Caco-2 (cell line): ENCODE data around the gene DYNC2LI1. TPM values are rescaled to one million over a fixed set of nuclear protein-coding genes. Genes with fewer than 3 reads are reported as not detected.

ENCODE experiments used
- BruUV-seq: library from RNA; stranded (reverse); fragments of 400-500 nt; replicated peaks from 2 replicates; lab custom pipeline; 2021; lab: Mats Ljungman, UMichigan
- CTCF ChIA-PET: fragments of 300-600 bp; sonication (Branson Sonifier 250); formaldehyde crosslinking; loops from one replicate; lab custom pipeline; 2022; ENCODE audit warnings: antibody characterized with exemption; lab: Charles Lee
- POLR2A ChIA-PET: fragments of 300-600 bp; sonication (Branson Sonifier 250); formaldehyde crosslinking; loops from one replicate; lab custom pipeline; 2022; ENCODE audit warnings: antibody characterized with exemption; lab: Charles Lee
- DNase-seq, 2 experiments: peaks; one replicate each; pipeline versions ENCODE4 v3.0.0 to v3.0.0-alpha.2; 2020 to 2022
- H3K27me3 ChIP-seq: replicated peaks from 2 replicates; pipeline ENCODE4 v1.6.0; 2011; ENCODE audit warnings: low read length; ENCODE audit not compliant: control insufficient read depth, insufficient read depth
- H3K36me3 ChIP-seq: 2 replicates; pipeline ENCODE4 v1.5.1; 2011; ENCODE audit warnings: low read length; ENCODE audit not compliant: control insufficient read depth, insufficient read depth
- H3K4me1 ChIP-seq: fragments of 250-450 bp; sonication (Bioruptor Pico); 2 replicates; pipeline ENCODE4 v1.5.1; 2020; ENCODE audit warnings: mild to moderate bottlenecking
- H3K4me3 ChIP-seq: 2 replicates; pipeline ENCODE4 v1.5.1; 2011; ENCODE audit warnings: low read depth, mild to moderate bottlenecking, control low read depth, low read length
- H3K9me3 ChIP-seq: fragments of 250-450 bp; sonication (Bioruptor Pico); 2 replicates; pipeline ENCODE4 v1.5.1; 2020; ENCODE audit warnings: mild to moderate bottlenecking, moderate library complexity
- H3K27ac Mint-ChIP-seq: one replicate; pipeline ENCODE4 v1.8.0; 2022; ENCODE audit warnings: mixed read lengths; ENCODE audit not compliant: unreplicated experiment
- H3K27me3 Mint-ChIP-seq: one replicate; pipeline ENCODE4 v1.8.0; 2022; ENCODE audit warnings: mixed read lengths; ENCODE audit not compliant: insufficient read depth, unreplicated experiment
- H3K36me3 Mint-ChIP-seq: one replicate; pipeline ENCODE4 v1.8.0; 2022; ENCODE audit warnings: mild to moderate bottlenecking, mixed read lengths; ENCODE audit not compliant: insufficient read depth, unreplicated experiment
- H3K4me1 Mint-ChIP-seq: one replicate; pipeline ENCODE4 v1.8.0; 2022; ENCODE audit warnings: low read depth, mixed read lengths; ENCODE audit not compliant: unreplicated experiment
- H3K4me3 Mint-ChIP-seq: one replicate; pipeline ENCODE4 v1.8.0; 2022; ENCODE audit warnings: mild to moderate bottlenecking, moderate library complexity, mixed read lengths; ENCODE audit not compliant: unreplicated experiment
- H3K9me3 Mint-ChIP-seq: one replicate; pipeline ENCODE4 v1.8.0; 2022; ENCODE audit warnings: mixed read lengths; ENCODE audit not compliant: unreplicated experiment
- intact Hi-C: fragments of 100-400 bp; cut with micrococcal nuclease; formaldehyde crosslinking; loops from one replicate; pipeline ENCODE4 v1.10.0; 2022; ENCODE audit not compliant: unreplicated experiment
- total RNA-seq: library from RNA; stranded (reverse); gene quantifications from 2 replicates; pipeline ENCODE4 v1.2.3, GENCODE V29; 2022
- TF ChIP-seq, protein P1 (sequence below), 2 experiments: fragments of 200-600 bp in 1 of 2; IDR thresholded peaks; 1 replicate in 1 of 2; 2 replicates in 1 of 2; pipeline versions ENCODE4 v1.5.1 to v1.8.0; 2011 to 2022; ENCODE audit warnings: antibody characterized with exemption in 1 of 2, control low read depth in 1 of 2, inconsistent platforms in 1 of 2, low read depth in 1 of 2, low read length in 1 of 2, mild to moderate bottlenecking in 1 of 2, moderate library complexity in 1 of 2; ENCODE audit not compliant: insufficient read depth in 1 of 2, severe bottlenecking in 1 of 2, unreplicated experiment in 1 of 2

The DYNC2LI1 gene
- total RNA-seq, 1 experiment from 2014 or later: 8.3 TPM

DNA sequence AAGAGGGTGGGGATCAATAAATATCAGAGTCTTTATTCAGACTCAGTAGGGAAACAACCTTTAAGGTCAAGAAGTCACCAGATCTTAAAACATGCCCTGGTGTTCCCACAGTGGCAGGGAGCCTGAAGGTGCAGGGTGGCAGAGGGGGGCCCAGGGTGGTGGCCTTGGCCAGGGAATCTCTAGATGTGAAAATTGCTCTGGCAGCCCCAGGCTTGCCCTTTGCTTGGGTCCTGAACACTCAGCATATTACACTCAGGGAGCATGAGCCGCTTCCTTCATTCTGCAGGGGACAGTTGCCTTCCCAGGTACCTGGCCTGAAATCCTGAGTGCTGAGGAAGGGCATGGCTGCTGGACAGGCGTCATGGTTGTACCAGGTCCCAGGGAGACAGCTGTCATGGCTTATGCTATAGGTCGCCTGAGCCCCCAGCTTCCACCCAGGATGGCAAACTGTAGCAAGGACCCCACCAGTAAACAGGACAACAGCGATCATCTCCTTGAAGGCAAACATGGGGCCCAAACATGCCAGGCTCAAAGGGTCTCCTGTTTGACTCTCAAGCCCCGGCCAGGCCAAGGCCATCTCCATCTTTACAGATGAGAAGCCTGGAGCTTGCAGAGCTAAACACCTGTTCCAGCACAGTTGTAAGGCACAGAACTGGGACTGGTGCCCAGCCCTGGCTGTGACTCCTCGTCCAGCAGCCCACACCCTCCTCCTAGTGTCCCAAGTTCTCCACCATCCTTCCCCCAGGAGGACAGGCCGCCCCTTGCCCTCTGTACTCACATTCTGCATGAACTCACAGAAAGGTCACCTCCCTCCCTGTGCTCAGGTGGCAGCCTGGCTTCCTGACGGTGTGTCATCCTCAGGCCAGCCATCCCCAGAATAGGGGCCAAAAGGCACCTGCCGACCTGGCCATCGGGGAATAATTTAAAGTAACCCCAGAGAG is 79.6 kb downstream of the DYNC2LI1 start:
- no peaks in the 10 kb centered on the region for H3K4me1 Mint-ChIP-seq
- 0 out of 2 replicates have a peak, but pooled peaks cover 2% of the 10 kb centered on the region for H3K9me3 ChIP-seq
- ChIA-PET POLR2A (no interaction called here), CTCF (interaction anchor here (0.6 kb wide), 1 partner anchor 55 kb away, joined by 4 read pairs; no protein-coding TSS in a partner anchor)
- H3K4me3 Mint-ChIP-seq: no peak overlapping the region
- H3K4me3 ChIP-seq: no peak overlapping the region
- H3K4me1 ChIP-seq: no peaks in the 10 kb centered on the region
- DNase-seq: no peak
- H3K9me3 Mint-ChIP-seq: no peaks in the 10 kb centered on the region
- H3K36me3 ChIP-seq: no peaks in the 10 kb centered on the region
- H3K27me3 Mint-ChIP-seq: peaks cover 32% of the 10 kb centered on the region
- TF ChIP-seq, protein P1, sequence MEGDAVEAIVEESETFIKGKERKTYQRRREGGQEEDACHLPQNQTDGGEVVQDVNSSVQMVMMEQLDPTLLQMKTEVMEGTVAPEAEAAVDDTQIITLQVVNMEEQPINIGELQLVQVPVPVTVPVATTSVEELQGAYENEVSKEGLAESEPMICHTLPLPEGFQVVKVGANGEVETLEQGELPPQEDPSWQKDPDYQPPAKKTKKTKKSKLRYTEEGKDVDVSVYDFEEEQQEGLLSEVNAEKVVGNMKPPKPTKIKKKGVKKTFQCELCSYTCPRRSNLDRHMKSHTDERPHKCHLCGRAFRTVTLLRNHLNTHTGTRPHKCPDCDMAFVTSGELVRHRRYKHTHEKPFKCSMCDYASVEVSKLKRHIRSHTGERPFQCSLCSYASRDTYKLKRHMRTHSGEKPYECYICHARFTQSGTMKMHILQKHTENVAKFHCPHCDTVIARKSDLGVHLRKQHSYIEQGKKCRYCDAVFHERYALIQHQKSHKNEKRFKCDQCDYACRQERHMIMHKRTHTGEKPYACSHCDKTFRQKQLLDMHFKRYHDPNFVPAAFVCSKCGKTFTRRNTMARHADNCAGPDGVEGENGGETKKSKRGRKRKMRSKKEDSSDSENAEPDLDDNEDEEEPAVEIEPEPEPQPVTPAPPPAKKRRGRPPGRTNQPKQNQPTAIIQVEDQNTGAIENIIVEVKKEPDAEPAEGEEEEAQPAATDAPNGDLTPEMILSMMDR (IDR thresholded peaks at IDR 0.05; ENCODE audit: insufficient read depth in 1 of 2, low read depth in 1 of 2, low read length in 1 of 2, severe bottlenecking in 1 of 2, unreplicated experiment in 1 of 2): no peak
- H3K27me3 ChIP-seq: no peaks in the 10 kb centered on the region
- BruUV-seq: no TSS peak
- intact Hi-C loops: no loop called here
- no peak overlapping the region for H3K27ac Mint-ChIP-seq
- H3K36me3 Mint-ChIP-seq: no peaks in the 10 kb centered on the region

DNA sequence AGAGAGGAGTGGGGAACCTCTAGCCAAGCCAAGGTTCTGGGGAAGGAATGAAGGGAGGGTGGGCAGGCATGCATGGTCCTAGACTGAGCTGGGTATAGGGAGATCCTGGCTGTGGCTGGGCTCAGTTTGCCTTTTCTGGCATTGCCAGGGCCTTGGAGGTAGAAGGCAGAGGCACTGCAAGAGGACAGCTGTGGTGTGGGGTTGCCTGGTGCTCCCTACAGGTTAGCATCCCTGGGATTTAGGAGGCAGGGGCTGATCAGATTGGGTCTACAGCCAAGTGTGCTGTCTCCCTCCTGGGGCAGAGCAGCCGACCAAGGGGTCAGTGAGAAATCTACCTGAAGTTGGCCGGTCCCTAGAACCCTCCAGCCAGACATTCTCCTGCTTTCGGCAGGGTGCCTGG is 80.8 kb downstream of the DYNC2LI1 start:
- BruUV-seq: no TSS peak

DNA sequence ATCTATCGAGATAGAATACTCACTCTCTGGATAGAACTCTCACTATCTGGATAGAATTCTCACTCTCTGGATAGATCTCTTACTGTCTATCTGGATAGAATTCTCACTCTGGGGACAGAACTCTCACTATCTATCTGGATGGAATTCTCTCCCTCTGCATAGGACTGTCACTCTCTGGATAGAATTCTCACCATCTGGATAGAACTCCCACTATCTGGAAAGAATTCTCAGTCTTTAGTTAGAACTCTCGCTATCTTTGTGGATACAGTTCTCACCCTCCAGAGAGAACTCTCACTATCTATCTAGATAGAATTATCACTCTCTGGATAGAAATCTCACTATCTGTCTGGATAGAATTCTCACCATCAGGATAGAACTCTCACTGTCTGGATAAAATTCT is 81.5 kb downstream of the DYNC2LI1 start:
- peaks cover 46% of the 10 kb centered on the region for H3K27me3 Mint-ChIP-seq
- Histone ChIP-seq H3K9me3 (0 out of 2 replicates have a peak, but pooled peaks cover 2% of the 10 kb centered on the region), H3K4me3 (no peak overlapping the region), H3K4me1 (no peaks in the 10 kb centered on the region), H3K27me3 (no peaks in the 10 kb centered on the region), H3K36me3 (no peaks in the 10 kb centered on the region)
- intact Hi-C loops: no loop called here
- POLR2A ChIA-PET: no interaction called here
- H3K9me3 Mint-ChIP-seq: no peaks in the 10 kb centered on the region
- no peak overlapping the region for H3K4me3 Mint-ChIP-seq
- no peaks in the 10 kb centered on the region for H3K4me1 Mint-ChIP-seq
- TF ChIP-seq, protein P1 (IDR thresholded peaks at IDR 0.05; ENCODE audit: insufficient read depth in 1 of 2, low read depth in 1 of 2, low read length in 1 of 2, severe bottlenecking in 1 of 2, unreplicated experiment in 1 of 2): no peak
- BruUV-seq: no TSS peak
- no peaks in the 10 kb centered on the region for H3K36me3 Mint-ChIP-seq
- CTCF ChIA-PET: no interaction called here
- H3K27ac Mint-ChIP-seq: no peak overlapping the region
- no peak for DNase-seq

More for the DNA sequence above, 80.8 kb downstream of the DYNC2LI1 start:
- intact Hi-C loops: no loop called here
- H3K4me1 ChIP-seq: no peaks in the 10 kb centered on the region
- DNase-seq: no peak
- Mint-ChIP-seq H3K4me3 (no peak overlapping the region), H3K27ac (no peak overlapping the region), H3K4me1 (no peaks in the 10 kb centered on the region), H3K36me3 (no peaks in the 10 kb centered on the region), H3K27me3 (peaks cover 43% of the 10 kb centered on the region), H3K9me3 (no peaks in the 10 kb centered on the region)
- 0 out of 2 replicates have a peak, but pooled peaks cover 2% of the 10 kb centered on the region for H3K9me3 ChIP-seq
- TF ChIP-seq, protein P1 (IDR thresholded peaks at IDR 0.05; ENCODE audit: insufficient read depth in 1 of 2, low read depth in 1 of 2, low read length in 1 of 2, severe bottlenecking in 1 of 2, unreplicated experiment in 1 of 2): no peak
- POLR2A ChIA-PET: no interaction called here
- H3K27me3 ChIP-seq: no peaks in the 10 kb centered on the region
- H3K4me3 ChIP-seq: no peak overlapping the region
- no peaks in the 10 kb centered on the region for H3K36me3 ChIP-seq
- CTCF ChIA-PET: no interaction called here

Other genes starting within 250 kb of the DYNC2LI1 start
- gene THADA, start 178.0 kb upstream of the DYNC2LI1 start, total RNA-seq: 33.8 and 35.3 TPM in 2 replicates
- 0.28 and 1.5 TPM in 2 replicates for gene PLEKHH2, start 136.8 kb upstream of the DYNC2LI1 start, total RNA-seq
- 0.37 and 1.0 TPM in 2 replicates for gene C1GALT1C1L, start 97.6 kb upstream of the DYNC2LI1 start, total RNA-seq
- not detected in 2 replicates for gene ABCG5, start 64.8 kb downstream of the DYNC2LI1 start, total RNA-seq
- 0.12 TPM in 1 of 2 replicates, not detected in the other for gene ABCG8, start 64.9 kb downstream of the DYNC2LI1 start, total RNA-seq
- 242 and 244 TPM in 2 replicates for gene LRPPRC, start 221.9 kb downstream of the DYNC2LI1 start, total RNA-seq